Neural progenitor cell (in vitro differentiated cells): ENCODE results near the gene WNT6.

ENCODE experiments used
- EZH2 ChIP-seq: fragments of 200-600 bp; sonication (generic); IDR thresholded peaks from 2 replicates; pipeline ENCODE4 v1.6.1; 2017; ENCODE audit warnings: antibody characterized with exemption, mild to moderate bottlenecking, moderate library complexity
- TF ChIP-seq, protein P1 (sequence below): fragments of 200-600 bp; sonication (generic); IDR thresholded peaks from 2 replicates; pipeline ENCODE4 v1.5.1; 2017; ENCODE audit warnings: antibody characterized with exemption, mild to moderate bottlenecking

DNA sequence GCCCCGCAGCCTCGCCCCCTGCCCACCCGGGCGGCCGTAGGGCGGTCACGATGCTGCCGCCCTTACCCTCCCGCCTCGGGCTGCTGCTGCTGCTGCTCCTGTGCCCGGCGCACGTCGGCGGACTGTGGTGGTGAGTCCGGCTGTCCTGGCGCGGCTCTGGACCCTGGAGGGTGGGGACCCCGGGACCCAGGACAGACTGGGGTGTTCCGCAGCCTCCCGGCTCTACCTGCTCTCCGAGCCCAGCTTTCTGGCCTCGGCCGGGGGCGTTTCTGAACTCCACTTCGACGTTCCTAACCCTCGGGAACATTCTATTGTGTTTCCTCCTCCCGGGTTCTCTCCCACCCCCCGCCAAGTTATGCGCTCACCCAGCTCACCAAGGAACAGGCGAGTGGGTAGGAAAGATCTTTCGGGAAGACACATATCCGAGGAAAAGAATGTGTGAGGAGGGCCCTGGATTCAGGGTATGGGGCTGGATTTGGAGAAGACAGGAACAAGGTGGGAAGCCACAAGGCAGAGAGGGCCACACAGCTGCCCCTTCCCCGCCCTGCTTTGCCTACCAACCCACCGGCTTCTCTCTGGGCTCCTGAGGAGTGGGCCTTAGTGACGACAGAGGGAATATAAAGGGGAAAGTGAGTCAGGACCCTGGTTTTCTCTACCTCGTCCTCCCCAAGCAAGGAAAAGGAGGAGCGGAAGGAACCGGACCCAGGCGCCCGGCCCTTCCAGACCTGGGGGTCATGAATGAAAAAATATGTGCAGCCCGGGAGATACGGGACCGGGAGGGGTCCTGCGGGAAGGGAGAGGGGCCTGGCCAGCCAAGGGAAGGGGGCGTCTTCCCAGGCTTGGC is 605 bp downstream of the WNT6 start:
- peak; percentile 89 for TF ChIP-seq EZH2
- TF ChIP-seq, protein P1, sequence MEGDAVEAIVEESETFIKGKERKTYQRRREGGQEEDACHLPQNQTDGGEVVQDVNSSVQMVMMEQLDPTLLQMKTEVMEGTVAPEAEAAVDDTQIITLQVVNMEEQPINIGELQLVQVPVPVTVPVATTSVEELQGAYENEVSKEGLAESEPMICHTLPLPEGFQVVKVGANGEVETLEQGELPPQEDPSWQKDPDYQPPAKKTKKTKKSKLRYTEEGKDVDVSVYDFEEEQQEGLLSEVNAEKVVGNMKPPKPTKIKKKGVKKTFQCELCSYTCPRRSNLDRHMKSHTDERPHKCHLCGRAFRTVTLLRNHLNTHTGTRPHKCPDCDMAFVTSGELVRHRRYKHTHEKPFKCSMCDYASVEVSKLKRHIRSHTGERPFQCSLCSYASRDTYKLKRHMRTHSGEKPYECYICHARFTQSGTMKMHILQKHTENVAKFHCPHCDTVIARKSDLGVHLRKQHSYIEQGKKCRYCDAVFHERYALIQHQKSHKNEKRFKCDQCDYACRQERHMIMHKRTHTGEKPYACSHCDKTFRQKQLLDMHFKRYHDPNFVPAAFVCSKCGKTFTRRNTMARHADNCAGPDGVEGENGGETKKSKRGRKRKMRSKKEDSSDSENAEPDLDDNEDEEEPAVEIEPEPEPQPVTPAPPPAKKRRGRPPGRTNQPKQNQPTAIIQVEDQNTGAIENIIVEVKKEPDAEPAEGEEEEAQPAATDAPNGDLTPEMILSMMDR, result no peak
